ENCODE results near the gene ACOT11.
A peak's percentile ranks its signal among the peaks of the same experiment; 100 is the strongest.

- TF ChIP-seq CHD2 (IDR thresholded peaks at IDR 0.05; ENCODE audit: low read length, partially characterized antibody), result peak; percentile 75
- no peak for TF ChIP-seq CTCF (IDR thresholded peaks at IDR 0.05)
- TF ChIP-seq REST (IDR thresholded peaks at IDR 0.05; ENCODE audit: low read depth, low read length), result no peak
- no peak for TF ChIP-seq TAF1 (IDR thresholded peaks at IDR 0.05; ENCODE audit: borderline replicate concordance, low read depth, low read length)
- peak; percentile 92 for TF ChIP-seq NFIC (IDR thresholded peaks at IDR 0.05; ENCODE audit: borderline replicate concordance)
- peak; percentile 87 for TF ChIP-seq PBX3 (IDR thresholded peaks at IDR 0.05)
- TF ChIP-seq POLR2AphosphoS5 (IDR thresholded peaks at IDR 0.05; ENCODE audit: low read depth, low read length), result peak; percentile 75
- peak; percentile 91 for TF ChIP-seq RCOR1 (IDR thresholded peaks at IDR 0.05; ENCODE audit: low read length)
- peak; percentile 59; the same call in 1 of the 2 replicates for TF ChIP-seq SIN3A (IDR thresholded peaks at IDR 0.05; ENCODE audit: borderline replicate concordance, low read depth, low read length)
- TF ChIP-seq FOXM1 (IDR thresholded peaks at IDR 0.05; ENCODE audit: low read depth), result 0 out of 2 replicates have a peak, but pooled peaks have one; percentile 24
- no peak for TF ChIP-seq EZH2phosphoT487 (IDR thresholded peaks at IDR 0.05; ENCODE audit: borderline replicate concordance, low read depth)
- TF ChIP-seq RXRA (IDR thresholded peaks at IDR 0.05; ENCODE audit: borderline replicate concordance, low read depth), result no peak
- TF ChIP-seq RFX5 (IDR thresholded peaks at IDR 0.05; ENCODE audit: low read length), result no peak
These were observed 4.1 kb upstream of the ACOT11 start for GRCh38 chr1:54543729-54544496.
